Rectal smooth muscle tissue (tissue), 1 donor: ENCODE results near the gene AIRE.

Experiments
- H3K27ac ChIP-seq: one replicate; pipeline ENCODE4 v1.7.0; 2013; ENCODE audit warnings: low read depth, low read length, inconsistent platforms
- H3K27me3 ChIP-seq: one replicate; pipeline ENCODE4 v1.7.0; 2013; ENCODE audit warnings: low read length; ENCODE audit not compliant: control insufficient read depth, insufficient read depth
- H3K36me3 ChIP-seq: one replicate; pipeline ENCODE4 v1.7.0; 2013; ENCODE audit warnings: low read length; ENCODE audit not compliant: control insufficient read depth, insufficient read depth
- H3K4me1 ChIP-seq: one replicate; pipeline ENCODE4 v1.7.0; 2013; ENCODE audit warnings: low read length; ENCODE audit not compliant: control insufficient read depth, insufficient read depth
- H3K4me3 ChIP-seq: one replicate; pipeline ENCODE4 v1.7.0; 2013; ENCODE audit warnings: low read length
- H3K9ac ChIP-seq: one replicate; pipeline ENCODE4 v1.7.0; 2013; ENCODE audit warnings: low read length

AIRE gene

GRCh38 chr21:44327603-44327974 is 41.9 kb downstream of the AIRE start:
- Histone ChIP-seq H3K27me3 (no peaks in the 10 kb centered on the region), H3K4me3 (no peak overlapping the region), H3K27ac (no peak overlapping the region), H3K36me3 (peaks cover 15% of the 10 kb centered on the region), H3K4me1 (no peaks in the 10 kb centered on the region), H3K9ac (no peak overlapping the region)

- no peak overlapping the region for H3K4me3 ChIP-seq
- H3K27me3 ChIP-seq: no peaks in the 10 kb centered on the region
- H3K27ac ChIP-seq: no peak overlapping the region
- no peaks in the 10 kb centered on the region for H3K4me1 ChIP-seq
- peaks cover 16% of the 10 kb centered on the region for H3K36me3 ChIP-seq
- H3K9ac ChIP-seq: no peak overlapping the region
Measured at GRCh38 chr21:44328242-44328895, 42.7 kb downstream of the AIRE start.

- Histone ChIP-seq H3K9ac (no peak overlapping the region), H3K4me3 (no peak overlapping the region), H3K36me3 (peaks cover 16% of the 10 kb centered on the region), H3K27ac (no peak overlapping the region), H3K4me1 (no peaks in the 10 kb centered on the region), H3K27me3 (no peaks in the 10 kb centered on the region)
Measured at GRCh38 chr21:44329086-44329889, 43.6 kb downstream of the AIRE start.

GRCh38 chr21:44329971-44330681 is 44.5 kb downstream of the AIRE start:
- Histone ChIP-seq H3K4me1 (no peaks in the 10 kb centered on the region), H3K36me3 (peaks cover 15% of the 10 kb centered on the region), H3K4me3 (no peak overlapping the region), H3K27ac (no peak overlapping the region), H3K27me3 (no peaks in the 10 kb centered on the region), H3K9ac (no peak overlapping the region)

GRCh38 chr21:44330698-44331097 is 45.0 kb downstream of the AIRE start:
- Histone ChIP-seq H3K4me3 (no peak overlapping the region), H3K9ac (no peak overlapping the region), H3K36me3 (peaks cover 15% of the 10 kb centered on the region)

GRCh38 chr21:44331209-44331608 is 45.5 kb downstream of the AIRE start:
- Histone ChIP-seq H3K9ac (no peak overlapping the region), H3K27ac (no peak overlapping the region), H3K27me3 (no peaks in the 10 kb centered on the region), H3K4me3 (no peak overlapping the region), H3K4me1 (no peaks in the 10 kb centered on the region), H3K36me3 (peaks cover 15% of the 10 kb centered on the region)

More at GRCh38 chr21:44330698-44331097, 45.0 kb downstream of the AIRE start:
- H3K4me1 ChIP-seq: no peaks in the 10 kb centered on the region
- no peak overlapping the region for H3K27ac ChIP-seq
- H3K27me3 ChIP-seq: no peaks in the 10 kb centered on the region

- Histone ChIP-seq H3K4me1 (no peaks in the 10 kb centered on the region), H3K4me3 (no peak overlapping the region), H3K27ac (no peak overlapping the region), H3K36me3 (peaks cover 18% of the 10 kb centered on the region), H3K27me3 (no peaks in the 10 kb centered on the region), H3K9ac (no peak overlapping the region)
Measured at GRCh38 chr21:44331650-44332307, 46.1 kb downstream of the AIRE start.

GRCh38 chr21:44332383-44332782 is 46.7 kb downstream of the AIRE start:
- Histone ChIP-seq H3K27ac (no peak overlapping the region), H3K4me1 (no peaks in the 10 kb centered on the region), H3K9ac (no peak overlapping the region), H3K4me3 (no peak overlapping the region), H3K36me3 (peaks cover 18% of the 10 kb centered on the region), H3K27me3 (no peaks in the 10 kb centered on the region)

- no peak overlapping the region for H3K4me3 ChIP-seq
- no peaks in the 10 kb centered on the region for H3K27me3 ChIP-seq
- H3K27ac ChIP-seq: no peak overlapping the region
- H3K9ac ChIP-seq: no peak overlapping the region
- H3K36me3 ChIP-seq: peaks cover 18% of the 10 kb centered on the region
- H3K4me1 ChIP-seq: no peaks in the 10 kb centered on the region
Measured at GRCh38 chr21:44332965-44333364, 47.3 kb downstream of the AIRE start.

- Histone ChIP-seq H3K27ac (no peak overlapping the region), H3K27me3 (no peaks in the 10 kb centered on the region), H3K9ac (no peak overlapping the region), H3K4me3 (no peak overlapping the region), H3K36me3 (peaks cover 18% of the 10 kb centered on the region), H3K4me1 (peaks cover 4% of the 10 kb centered on the region)
Measured at GRCh38 chr21:44333509-44334328, 48.0 kb downstream of the AIRE start.

GRCh38 chr21:44334329-44335030 is 48.8 kb downstream of the AIRE start:
- H3K9ac ChIP-seq: no peak overlapping the region
- no peak overlapping the region for H3K27ac ChIP-seq
- H3K27me3 ChIP-seq: no peaks in the 10 kb centered on the region
- H3K36me3 ChIP-seq: peaks cover 18% of the 10 kb centered on the region
- H3K4me3 ChIP-seq: no peak overlapping the region
- H3K4me1 ChIP-seq: peaks cover 4% of the 10 kb centered on the region
